HCT116 (cell line): Measurements from ENCODE around the gene NEUROD1. TPM values are rescaled to one million over a fixed set of nuclear protein-coding genes. Genes with fewer than 3 reads are reported as not detected.

Experiments
- ATAC-seq: fragments of 200-7000 bp; cut with Tn5 transposase; 2 replicates; pipeline ENCODE4 v1.9.1; 2020; ENCODE audit warnings: mild to moderate bottlenecking, moderate library complexity
- BruUV-seq: library from RNA; stranded (reverse); fragments of 400-500 nt; replicated peaks from 2 replicates; lab custom pipeline; 2021; lab: Mats Ljungman, UMichigan
- CTCF ChIA-PET: fragments of 300-600 bp; sonication (Branson Sonifier 250); formaldehyde crosslinking; loops from one replicate; lab custom pipeline; 2021; ENCODE audit warnings: antibody characterized with exemption; lab: Charles Lee
- POLR2A ChIA-PET: fragments of 300-600, 350-600 bp; sonication (Branson Sonifier 250); formaldehyde crosslinking; loops from one replicate; lab custom pipeline; 2021; ENCODE audit warnings: antibody characterized with exemption; lab: Charles Lee
- RAD21 ChIA-PET, 2 experiments: fragments of 300-600 bp; sonication (Branson Sonifier 250); formaldehyde crosslinking; loops; one replicate each; lab custom pipeline; 2023; ENCODE audit warnings: low total read pairs in 2 of 2; ENCODE audit not compliant: uncharacterized antibody in 2 of 2, unreplicated experiment in 2 of 2, low non-redundant PET in 1 of 2; lab: Charles Lee
- DNase-seq: peaks from one replicate; pipeline ENCODE4 v3.0.0-alpha.2; 2010; ENCODE audit warnings: low read depth, low spot score
- H2AFZ ChIP-seq: fragments of 200-600 bp; shearing (Covaris generic), sonication (generic); 2 replicates; pipeline ENCODE4 v1.6.1; 2017; ENCODE audit warnings: low read depth, mixed run types, mixed read lengths, antibody characterized with exemption, low read length; ENCODE audit not compliant: poor library complexity, severe bottlenecking
- H3K27ac ChIP-seq: 2 replicates; pipeline ENCODE4 v1.5.1; 2012; ENCODE audit warnings: low read depth, low read length
- H3K27me3 ChIP-seq: fragments of 200-600 bp; sonication (generic); 2 replicates; pipeline ENCODE4 v1.6.1; 2016; ENCODE audit warnings: mixed run types, low read length, mixed read lengths; ENCODE audit not compliant: insufficient read depth
- H3K36me3 ChIP-seq, 2 experiments: fragments of 200-500 bp in 1 of 2; fragments of 200-600 bp in 1 of 2; sonication (Bioruptor generic) in 1 of 2; sonication (generic) in 1 of 2; 2 replicates each; pipeline versions ENCODE4 v1.5.1 to v1.6.1; 2014 to 2016; ENCODE audit warnings: low read length in 2 of 2, inconsistent platforms in 1 of 2, mixed read lengths in 1 of 2, mixed run types in 1 of 2; ENCODE audit not compliant: insufficient read depth in 2 of 2, control insufficient read depth in 1 of 2
- H3K4me1 ChIP-seq, 2 experiments: fragments of 200-600 bp in 1 of 2; sonication (generic) in 1 of 2; 2 replicates each; pipeline versions ENCODE4 v1.5.1 to v1.6.1; 2012 to 2017; ENCODE audit warnings: low read length in 2 of 2, inconsistent platforms in 1 of 2, mild to moderate bottlenecking in 1 of 2, mixed read lengths in 1 of 2, mixed run types in 1 of 2, moderate library complexity in 1 of 2; ENCODE audit not compliant: insufficient read depth in 2 of 2, control insufficient read depth in 1 of 2
- H3K4me2 ChIP-seq: fragments of 200-600 bp; sonication (generic); 2 replicates; pipeline ENCODE4 v1.6.1; 2017; ENCODE audit warnings: mixed run types, low read length, mixed read lengths
- H3K4me3 ChIP-seq, 2 experiments: fragments of 200-600 bp in 1 of 2; sonication (generic) in 1 of 2; replicated peaks in 1 of 2; 2 replicates each; pipeline ENCODE4 v1.5.1; 2011 to 2016; ENCODE audit warnings: low read length in 2 of 2, control low read depth in 1 of 2, low read depth in 1 of 2, mild to moderate bottlenecking in 1 of 2, mixed read lengths in 1 of 2, mixed run types in 1 of 2
- H3K79me2 ChIP-seq: fragments of 200-600 bp; sonication (generic); 2 replicates; pipeline ENCODE4 v1.6.1; 2017; ENCODE audit warnings: mild to moderate bottlenecking, mixed run types, low read length, moderate library complexity, mixed read lengths; ENCODE audit not compliant: insufficient read depth
- H3K9ac ChIP-seq: fragments of 200-600 bp; sonication (generic); 2 replicates; pipeline ENCODE4 v1.6.1; 2016; ENCODE audit warnings: low read length, mixed read lengths
- H3K9me2 ChIP-seq: fragments of 200-600 bp; sonication (generic), shearing (Covaris generic); 2 replicates; pipeline ENCODE4 v1.6.1; 2017; ENCODE audit warnings: mixed run types, mild to moderate bottlenecking, moderate library complexity; ENCODE audit not compliant: insufficient read depth
- H3K9me3 ChIP-seq, 2 experiments: fragments of 200-500 bp in 1 of 2; fragments of 200-600 bp in 1 of 2; sonication (Bioruptor generic) in 1 of 2; sonication (generic) in 1 of 2; 2 replicates each; pipeline ENCODE4 v1.6.1; 2014 to 2017; ENCODE audit warnings: low read length in 2 of 2, mixed read lengths in 2 of 2, inconsistent platforms in 1 of 2, low read depth in 1 of 2, mild to moderate bottlenecking in 1 of 2, mixed run types in 1 of 2, moderate library complexity in 1 of 2; ENCODE audit not compliant: control insufficient read depth in 1 of 2, insufficient read depth in 1 of 2
- H4K20me1 ChIP-seq: fragments of 200-600 bp; sonication (generic), shearing (Covaris generic); 2 replicates; pipeline ENCODE4 v1.6.1; 2017; ENCODE audit warnings: mixed run types, mild to moderate bottlenecking, moderate library complexity; ENCODE audit not compliant: insufficient read depth
- EGR1 ChIP-seq: IDR thresholded peaks from 2 replicates; pipeline ENCODE4 v1.6.1; 2012; ENCODE audit warnings: low read depth
- EZH2phosphoT487 ChIP-seq: fragments of 200-600 bp; IDR thresholded peaks from 2 replicates; pipeline ENCODE4 v1.6.1; 2018; ENCODE audit warnings: antibody characterized with exemption, borderline replicate concordance
- FOSL1 ChIP-seq: IDR thresholded peaks from 2 replicates; pipeline ENCODE4 v1.6.1; 2012; ENCODE audit warnings: low read depth
- JUND ChIP-seq: IDR thresholded peaks from 2 replicates; pipeline ENCODE4 v1.6.1; 2012
- POLR2AphosphoS5 ChIP-seq: IDR thresholded peaks from 2 replicates; pipeline ENCODE4 v1.6.1; 2011; ENCODE audit warnings: mild to moderate bottlenecking, low read depth, low read length, moderate library complexity
- RAD21 ChIP-seq: IDR thresholded peaks from 2 replicates; pipeline ENCODE4 v1.6.1; 2012; ENCODE audit warnings: low read depth, mild to moderate bottlenecking
- SIN3A ChIP-seq: IDR thresholded peaks from 2 replicates; pipeline ENCODE4 v1.6.1; 2012; ENCODE audit warnings: low read depth
- SP1 ChIP-seq: IDR thresholded peaks from 2 replicates; pipeline ENCODE4 v1.6.1; 2012; ENCODE audit warnings: low read depth
- SRF ChIP-seq: IDR thresholded peaks from 2 replicates; pipeline ENCODE4 v1.6.1; 2012; ENCODE audit warnings: low read depth
- TCF7L2 ChIP-seq: IDR thresholded peaks from 2 replicates; pipeline ENCODE4 v1.7.0; 2011; ENCODE audit warnings: borderline replicate concordance, inconsistent platforms; ENCODE audit not compliant: insufficient read depth, insufficient read length; ENCODE audit errors: extremely low read depth
- ZFX ChIP-seq: fragments of 450-650 bp; IDR thresholded peaks from 2 replicates; pipeline ENCODE4 v1.6.1; 2017
- intact Hi-C: fragments of 100-400 bp; cut with micrococcal nuclease; formaldehyde crosslinking; loops from 2 replicates; pipeline ENCODE4 v1.10.0; 2022
- total RNA-seq: library from RNA; stranded (reverse); gene quantifications from one replicate; pipeline ENCODE4 v1.2.1, GENCODE V29; 2021; ENCODE audit not compliant: unreplicated experiment
- TF ChIP-seq, protein P1 (sequence below): IDR thresholded peaks from 2 replicates; pipeline ENCODE4 v1.6.1; 2012
- TF ChIP-seq, protein P2 (sequence below): IDR thresholded peaks from 2 replicates; pipeline ENCODE4 v1.6.1; 2011; ENCODE audit warnings: mild to moderate bottlenecking, low read length, moderate library complexity; ENCODE audit not compliant: insufficient replicate concordance; ENCODE audit errors: extremely low read depth
- TF ChIP-seq, protein P3 (sequence below), 3 experiments: fragments of 200-600 bp in 1 of 3; sonication (generic) in 1 of 3; IDR thresholded peaks in 2 of 3; conservative IDR thresholded peaks in 1 of 3; 2 replicates each; pipeline ENCODE4 v1.5.1; 2012 to 2017; ENCODE audit warnings: low read depth in 2 of 3, low read length in 2 of 3, antibody characterized with exemption in 1 of 3, borderline replicate concordance in 1 of 3, control low read depth in 1 of 3, mild to moderate bottlenecking in 1 of 3, mixed read lengths in 1 of 3, mixed run types in 1 of 3, moderate library complexity in 1 of 3; ENCODE audit not compliant: insufficient read depth in 1 of 3
- TF ChIP-seq, protein P4 (sequence below): IDR thresholded peaks from 2 replicates; pipeline ENCODE4 v1.6.1; 2012

NEUROD1 gene
- total RNA-seq, 1 experiment from 2014 or later = not detected

DNA sequence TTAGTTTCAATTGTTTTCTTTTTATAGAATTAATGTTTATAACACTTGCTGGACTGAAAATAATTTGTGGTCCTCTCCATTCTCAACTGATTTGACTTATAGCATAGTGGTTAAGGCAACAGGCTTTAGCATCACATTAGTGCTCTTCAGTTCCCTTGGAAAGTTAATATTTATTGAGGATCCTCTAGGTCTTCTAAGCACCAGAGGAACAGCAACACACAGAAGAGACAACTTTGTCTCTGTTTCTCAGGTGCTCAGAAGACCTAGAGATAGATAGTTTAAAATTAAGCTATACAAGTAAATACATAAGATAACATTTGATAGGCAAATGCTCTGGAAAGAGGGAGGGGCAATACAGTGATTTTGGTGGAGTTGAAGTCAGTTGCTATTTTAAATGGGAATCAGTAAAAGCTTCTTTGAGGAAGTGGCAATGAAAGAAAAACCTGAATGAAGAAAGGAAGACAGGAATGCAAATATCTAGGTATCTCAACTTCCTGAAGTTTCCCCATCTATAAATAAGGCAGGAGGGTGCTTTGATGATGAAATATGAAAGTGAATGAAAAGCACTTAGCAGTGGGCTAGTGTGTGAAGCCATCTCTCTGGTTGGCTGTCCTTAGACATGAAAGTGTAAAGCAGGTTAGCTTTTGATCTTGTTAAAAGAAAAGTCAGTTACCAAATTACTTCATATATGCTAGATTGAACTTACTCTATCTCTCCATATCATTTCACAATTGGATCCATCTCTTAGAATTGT, 7.9 kb downstream of the NEUROD1 start (continued):
- TF ChIP-seq TCF7L2 = no peak
- TF ChIP-seq, protein P1, sequence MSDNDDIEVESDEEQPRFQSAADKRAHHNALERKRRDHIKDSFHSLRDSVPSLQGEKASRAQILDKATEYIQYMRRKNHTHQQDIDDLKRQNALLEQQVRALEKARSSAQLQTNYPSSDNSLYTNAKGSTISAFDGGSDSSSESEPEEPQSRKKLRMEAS = no peak
- TF ChIP-seq, protein P2, sequence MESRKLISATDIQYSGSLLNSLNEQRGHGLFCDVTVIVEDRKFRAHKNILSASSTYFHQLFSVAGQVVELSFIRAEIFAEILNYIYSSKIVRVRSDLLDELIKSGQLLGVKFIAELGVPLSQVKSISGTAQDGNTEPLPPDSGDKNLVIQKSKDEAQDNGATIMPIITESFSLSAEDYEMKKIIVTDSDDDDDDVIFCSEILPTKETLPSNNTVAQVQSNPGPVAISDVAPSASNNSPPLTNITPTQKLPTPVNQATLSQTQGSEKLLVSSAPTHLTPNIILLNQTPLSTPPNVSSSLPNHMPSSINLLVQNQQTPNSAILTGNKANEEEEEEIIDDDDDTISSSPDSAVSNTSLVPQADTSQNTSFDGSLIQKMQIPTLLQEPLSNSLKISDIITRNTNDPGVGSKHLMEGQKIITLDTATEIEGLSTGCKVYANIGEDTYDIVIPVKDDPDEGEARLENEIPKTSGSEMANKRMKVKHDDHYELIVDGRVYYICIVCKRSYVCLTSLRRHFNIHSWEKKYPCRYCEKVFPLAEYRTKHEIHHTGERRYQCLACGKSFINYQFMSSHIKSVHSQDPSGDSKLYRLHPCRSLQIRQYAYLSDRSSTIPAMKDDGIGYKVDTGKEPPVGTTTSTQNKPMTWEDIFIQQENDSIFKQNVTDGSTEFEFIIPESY = no peak
- no peak for TF ChIP-seq POLR2AphosphoS5
- no peak for TF ChIP-seq RAD21
- TF ChIP-seq ZFX = no peak
- TF ChIP-seq JUND = no peak

DNA sequence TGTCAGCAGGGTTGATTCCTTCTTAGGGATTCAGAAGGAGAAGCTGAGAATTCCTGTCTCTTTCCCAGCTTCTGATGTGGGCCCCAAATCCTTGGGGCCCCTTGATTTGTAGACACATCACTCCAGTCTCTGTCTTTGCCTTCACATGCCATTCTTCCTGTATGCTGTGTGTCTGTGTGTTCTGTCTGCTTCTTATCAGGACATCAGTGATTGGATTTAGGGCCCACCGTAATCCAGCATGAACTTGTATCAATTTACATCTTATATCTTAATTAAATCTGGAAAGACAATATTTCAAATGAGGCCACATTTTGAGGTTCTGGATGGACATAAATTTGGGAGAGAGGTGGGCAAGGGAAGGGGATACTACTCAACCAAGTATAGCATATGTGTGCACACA, 9.7 kb downstream of the NEUROD1 start:
- ChIA-PET POLR2A (no interaction called here), CTCF (no interaction called here), RAD21 (no interaction called here)
- no peak overlapping the region for H2AFZ ChIP-seq
- H4K20me1 ChIP-seq = no peaks in the 10 kb centered on the region
- H3K4me3 ChIP-seq = no peak overlapping the region
- no peak overlapping the region for H3K4me2 ChIP-seq
- H3K27ac ChIP-seq = no peak overlapping the region
- no peak for ATAC-seq
- H3K36me3 ChIP-seq = no peaks in the 10 kb centered on the region
- H3K9me2 ChIP-seq = no peaks in the 10 kb centered on the region
- DNase-seq = no peak
- H3K79me2 ChIP-seq = no peaks in the 10 kb centered on the region
- H3K9me3 ChIP-seq = peaks cover 0 to 3% of the 10 kb centered on the region in 2 experiments; a peak in 2 of 4 replicates
- intact Hi-C loops = no loop called here
- no peaks in the 10 kb centered on the region for H3K4me1 ChIP-seq
- TF ChIP-seq EGR1 (no peak), SIN3A (no peak), RAD21 (no peak), ZFX (no peak), FOSL1 (no peak), POLR2AphosphoS5 (no peak), SRF (no peak), SP1 (no peak), EZH2phosphoT487 (no peak)
- TF ChIP-seq, protein P1 = no peak
- TF ChIP-seq, protein P3, sequence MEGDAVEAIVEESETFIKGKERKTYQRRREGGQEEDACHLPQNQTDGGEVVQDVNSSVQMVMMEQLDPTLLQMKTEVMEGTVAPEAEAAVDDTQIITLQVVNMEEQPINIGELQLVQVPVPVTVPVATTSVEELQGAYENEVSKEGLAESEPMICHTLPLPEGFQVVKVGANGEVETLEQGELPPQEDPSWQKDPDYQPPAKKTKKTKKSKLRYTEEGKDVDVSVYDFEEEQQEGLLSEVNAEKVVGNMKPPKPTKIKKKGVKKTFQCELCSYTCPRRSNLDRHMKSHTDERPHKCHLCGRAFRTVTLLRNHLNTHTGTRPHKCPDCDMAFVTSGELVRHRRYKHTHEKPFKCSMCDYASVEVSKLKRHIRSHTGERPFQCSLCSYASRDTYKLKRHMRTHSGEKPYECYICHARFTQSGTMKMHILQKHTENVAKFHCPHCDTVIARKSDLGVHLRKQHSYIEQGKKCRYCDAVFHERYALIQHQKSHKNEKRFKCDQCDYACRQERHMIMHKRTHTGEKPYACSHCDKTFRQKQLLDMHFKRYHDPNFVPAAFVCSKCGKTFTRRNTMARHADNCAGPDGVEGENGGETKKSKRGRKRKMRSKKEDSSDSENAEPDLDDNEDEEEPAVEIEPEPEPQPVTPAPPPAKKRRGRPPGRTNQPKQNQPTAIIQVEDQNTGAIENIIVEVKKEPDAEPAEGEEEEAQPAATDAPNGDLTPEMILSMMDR (IDR thresholded peaks at IDR 0.05 in 2 of 3, conservative IDR thresholded peaks at IDR 0.05 in 1 of 3; ENCODE audit: borderline replicate concordance in 1 of 3, insufficient read depth in 1 of 3, low read depth in 2 of 3, low read length in 2 of 3) = no peak
- TF ChIP-seq, protein P4, sequence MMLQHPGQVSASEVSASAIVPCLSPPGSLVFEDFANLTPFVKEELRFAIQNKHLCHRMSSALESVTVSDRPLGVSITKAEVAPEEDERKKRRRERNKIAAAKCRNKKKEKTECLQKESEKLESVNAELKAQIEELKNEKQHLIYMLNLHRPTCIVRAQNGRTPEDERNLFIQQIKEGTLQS = no peak
- TF ChIP-seq, all 23 proteins: peak for 0
- H3K27me3 ChIP-seq = no peaks in the 10 kb centered on the region
- BruUV-seq = no TSS peak
- H3K9ac ChIP-seq = no peak overlapping the region
